HG02884 (cell line): ENCODE measurements around the gene BLTP2.
"Not testable (repeated sequence)": the region's sequence is repeated elsewhere in the genome, so short reads cannot be mapped to it uniquely, and the experiment has no call there.

Source experiments
- ATAC-seq: cut with Tn5 transposase; IDR thresholded peaks from one replicate; pipeline ENCODE4 v1.9.1; 2021; ENCODE audit warnings: mild to moderate bottlenecking, moderate library complexity; ENCODE audit not compliant: unreplicated experiment

BLTP2 gene

DNA sequence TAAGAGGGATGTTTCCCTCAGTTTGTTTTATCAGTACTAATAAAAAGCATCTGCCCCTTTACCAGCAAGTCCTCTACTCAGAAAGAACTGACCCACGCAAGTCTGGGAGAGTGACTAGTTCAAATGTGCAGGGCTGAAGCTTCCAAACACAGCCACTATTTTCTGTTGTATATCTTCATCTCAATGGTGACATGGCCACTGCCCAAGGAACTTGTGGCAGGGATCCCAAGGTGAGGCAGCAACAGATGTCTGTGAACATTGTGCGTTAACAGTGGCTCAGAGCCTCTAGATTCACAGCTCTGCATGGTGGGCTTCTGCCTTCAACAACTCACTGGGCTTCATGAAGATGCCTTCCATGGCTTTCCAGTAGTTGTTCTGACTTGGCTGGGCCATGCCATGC, 3.7 kb upstream of the BLTP2 start:
- no peak for ATAC-seq

DNA sequence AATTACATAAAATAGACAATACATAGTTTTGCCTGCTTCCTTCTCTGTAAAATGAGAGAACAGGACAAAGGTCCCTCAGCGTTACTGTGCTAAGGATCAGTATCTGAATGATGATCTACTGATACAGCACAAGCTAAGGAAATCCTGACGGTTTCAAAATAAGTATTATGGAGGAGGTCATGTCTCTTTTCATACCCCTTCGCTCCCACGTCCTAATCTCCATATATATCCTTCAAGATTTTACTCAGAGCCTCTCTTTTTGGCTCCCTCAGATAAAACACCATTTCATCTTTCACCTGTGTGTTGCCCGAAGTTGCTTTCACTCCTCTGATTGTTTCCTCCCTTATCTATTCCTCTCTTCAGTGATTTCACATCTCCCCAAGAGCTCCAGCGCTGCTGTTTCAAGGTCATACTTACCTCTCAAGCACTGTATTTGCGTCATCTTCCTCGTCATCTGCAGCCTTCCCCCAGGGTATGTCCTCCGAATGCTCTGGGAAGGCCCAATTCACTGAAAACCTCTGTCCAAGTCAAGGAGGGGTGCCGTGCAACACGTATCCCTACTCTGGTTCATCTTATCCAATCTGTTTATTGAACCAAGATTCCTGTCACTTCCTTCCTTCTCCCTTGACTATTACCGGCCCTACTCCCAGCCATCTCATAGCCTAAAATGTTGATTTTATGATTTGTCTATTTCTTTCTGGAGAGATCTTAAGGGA, 1.2 kb upstream of the BLTP2 start:
- ATAC-seq = no peak

DNA sequence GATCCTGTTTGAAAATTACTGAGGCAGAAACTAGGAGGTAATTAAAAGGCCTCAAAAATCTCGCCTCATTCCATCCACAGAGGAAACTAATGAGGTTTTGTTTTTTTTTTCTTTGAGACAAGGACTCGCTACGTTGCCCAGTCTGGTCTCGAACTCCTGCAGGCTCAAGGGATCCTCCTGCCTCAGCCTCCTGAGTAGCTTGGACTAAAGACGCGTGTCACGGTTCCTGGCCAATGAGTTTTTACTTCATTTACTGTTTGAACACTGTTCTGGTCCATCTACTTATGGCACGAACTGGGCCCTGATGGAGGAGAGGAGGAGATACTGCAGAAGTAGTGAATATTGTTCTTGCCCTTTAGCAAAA, 600 bp upstream of the BLTP2 start:
- no peak for ATAC-seq

- no peak for ATAC-seq
Measured at GRCh38 chr17:28643983-28644786, 773 bp downstream of the BLTP2 start.

GRCh38 chr17:28641579-28641978, 3.4 kb downstream of the BLTP2 start:
- no peak for ATAC-seq

DNA sequence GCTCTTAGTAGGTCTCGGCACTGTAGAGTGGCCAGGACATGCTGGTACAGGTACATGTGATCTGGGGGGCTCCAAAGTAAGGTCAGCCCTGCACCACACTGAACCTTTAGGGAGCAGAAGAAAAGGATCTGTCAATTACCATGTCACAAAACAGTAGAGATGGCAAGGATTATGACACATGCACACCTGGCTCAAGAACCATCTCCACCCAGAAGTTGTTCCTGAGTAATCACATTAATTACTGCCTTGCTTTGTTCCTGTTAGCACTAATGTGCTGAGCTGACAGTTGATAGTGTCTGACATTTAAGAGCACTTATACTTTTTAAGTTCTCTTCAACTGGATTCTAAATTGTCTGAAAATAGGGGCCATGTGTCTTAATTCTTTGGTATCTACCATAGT, 9.5 kb downstream of the BLTP2 start:
- no peak for ATAC-seq

DNA sequence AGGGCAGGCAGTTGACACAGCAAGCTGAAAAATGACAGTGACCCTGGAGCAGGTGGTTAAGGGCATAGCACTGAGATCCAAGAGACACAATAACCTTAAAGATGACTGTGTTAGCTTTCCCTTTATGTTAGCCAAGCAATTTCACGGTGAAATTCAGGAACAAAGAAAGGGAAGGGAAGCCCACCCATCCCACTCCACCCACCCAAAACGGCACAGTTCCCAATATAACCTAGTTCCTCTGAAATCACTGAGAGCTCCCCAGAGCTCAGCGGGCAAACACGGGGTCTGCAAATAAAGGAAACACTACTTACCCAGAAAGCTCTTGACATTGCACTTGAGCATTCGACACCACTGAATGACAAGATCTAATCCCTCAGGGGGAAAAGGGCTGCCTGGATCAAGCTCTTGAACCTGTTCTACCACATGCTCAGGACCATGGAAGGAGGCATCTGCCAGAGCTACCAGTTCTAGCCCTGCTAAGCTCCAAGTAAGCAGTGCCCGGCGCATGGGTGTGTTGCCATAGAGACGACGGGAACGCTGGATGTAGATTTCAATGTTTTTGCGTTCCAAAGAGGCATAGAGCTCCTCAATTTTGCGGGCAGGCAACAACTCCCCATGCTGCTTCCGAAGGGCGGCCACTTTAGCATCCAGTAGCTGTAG, 10.6 kb downstream of the BLTP2 start:
- ATAC-seq = no peak

DNA sequence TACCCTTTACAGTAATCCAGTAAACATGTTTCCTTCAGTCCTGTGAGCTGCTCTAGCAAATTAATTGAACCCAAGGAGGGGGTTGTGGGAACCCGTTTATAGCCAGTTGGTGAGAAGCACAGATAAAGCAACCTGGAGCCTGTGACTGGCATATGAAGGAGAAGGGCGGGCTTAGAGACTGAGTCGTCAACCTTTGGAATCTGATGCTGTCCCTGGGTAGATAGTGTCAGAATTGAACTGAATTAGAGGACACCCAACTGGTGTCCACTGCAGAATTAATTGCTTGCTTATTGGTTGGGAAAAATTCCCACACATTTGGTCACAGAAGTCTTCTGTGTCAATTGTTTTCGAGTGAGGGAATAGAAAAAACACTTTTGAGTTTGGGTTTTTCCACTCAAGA, 18.1 kb downstream of the BLTP2 start:
- no peak for ATAC-seq

GRCh38 chr17:28624148-28624547, 20.8 kb downstream of the BLTP2 start:
- ATAC-seq = no peak

GRCh38 chr17:28623696-28624095, 21.3 kb downstream of the BLTP2 start:
- ATAC-seq = no peak

DNA sequence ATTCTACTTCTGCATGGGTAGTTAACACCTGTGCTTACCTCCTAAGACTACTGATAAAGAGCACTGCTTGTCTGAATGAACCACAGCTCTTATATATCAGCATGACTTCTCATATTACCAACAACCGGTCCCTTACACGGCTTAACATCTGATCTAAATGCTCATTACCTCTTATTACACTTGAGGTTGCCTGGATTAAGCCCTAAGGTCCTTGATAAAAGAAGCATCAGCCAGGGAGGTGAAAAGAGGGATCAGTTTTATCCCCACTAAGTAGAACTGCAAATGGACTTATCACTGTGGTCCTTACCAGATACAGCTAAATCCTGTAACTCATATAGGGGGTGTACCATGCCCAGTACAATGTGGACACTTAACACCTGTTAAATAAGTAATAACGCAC, 22.8 kb downstream of the BLTP2 start:
- no peak for ATAC-seq

- no peak for ATAC-seq
Measured at GRCh38 chr17:28620010-28620409, 24.9 kb downstream of the BLTP2 start.

GRCh38 chr17:28618464-28618863, 26.5 kb downstream of the BLTP2 start:
- ATAC-seq = no peak

DNA sequence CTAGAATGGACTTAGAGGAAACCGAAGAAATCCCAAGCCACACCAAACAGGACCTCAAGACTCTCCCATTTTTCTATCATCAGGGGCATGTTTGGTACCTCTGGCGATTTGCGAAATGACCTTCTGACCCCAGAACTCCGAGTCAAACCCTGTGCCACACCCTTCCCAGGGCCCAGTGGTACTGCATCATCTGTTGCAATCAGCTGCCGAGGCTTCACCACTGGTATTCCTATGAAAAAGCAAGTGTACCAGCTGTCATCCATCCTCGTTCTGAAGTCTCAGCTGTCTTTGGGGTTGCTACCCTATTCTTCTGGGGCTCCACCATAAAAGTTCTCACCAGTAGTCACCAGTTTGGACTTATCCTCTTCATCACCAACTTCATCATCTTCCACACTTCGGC, 28.7 kb downstream of the BLTP2 start:
- ATAC-seq = no peak

DNA sequence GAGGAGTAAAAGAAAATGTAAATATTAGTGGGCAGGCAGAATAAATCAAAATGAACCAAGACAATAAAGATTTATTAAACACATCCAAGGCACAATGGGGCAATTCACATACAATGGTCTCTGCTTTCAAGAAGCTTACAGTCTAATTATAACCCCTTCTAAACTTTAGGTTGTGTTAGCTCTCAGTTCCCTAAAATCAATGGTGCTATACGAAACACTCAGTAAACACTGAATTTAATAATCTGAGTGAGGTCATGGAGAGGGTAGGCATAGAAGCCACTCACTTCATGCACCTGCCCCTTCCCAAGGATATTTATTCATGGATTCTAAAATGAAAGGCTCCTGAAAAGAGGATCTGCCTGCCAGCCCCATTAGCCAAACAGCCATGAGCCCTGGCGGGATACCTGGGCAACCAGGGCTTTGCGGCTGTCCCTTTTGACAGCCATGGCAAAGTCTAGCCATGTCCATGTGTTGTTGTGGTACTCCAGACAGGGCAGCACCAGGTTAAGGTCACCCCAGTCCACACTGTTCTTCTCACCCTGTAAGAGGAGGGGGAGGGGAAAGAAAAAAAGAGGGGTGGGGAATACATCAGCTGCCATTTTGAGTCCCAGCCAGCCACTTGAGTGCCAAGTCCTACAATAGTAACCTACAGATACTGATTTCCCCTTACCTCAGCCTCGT, 29.6 kb downstream of the BLTP2 start:
- no peak for ATAC-seq

DNA sequence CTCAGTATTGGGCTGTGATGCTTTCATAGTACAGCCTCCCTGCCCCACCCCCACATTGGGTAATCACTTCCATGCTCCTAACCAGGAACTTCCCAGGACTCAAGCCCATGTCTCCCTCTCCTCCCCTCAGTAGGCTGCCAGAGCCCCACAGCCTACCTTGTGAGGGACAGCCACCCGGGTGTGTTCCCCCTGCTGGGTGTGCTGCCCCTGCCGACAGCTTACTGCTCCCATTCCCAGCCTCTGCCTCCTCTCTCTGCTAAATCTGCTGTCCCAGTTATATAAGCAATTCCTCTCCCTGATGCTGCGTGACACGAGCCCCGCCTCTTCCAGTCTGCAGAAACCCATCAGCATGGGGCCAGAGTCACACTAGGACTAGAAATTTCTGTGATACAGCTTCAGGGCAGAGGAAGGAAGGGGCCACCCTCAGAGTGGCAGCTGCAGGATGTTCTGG, 31.0 kb downstream of the BLTP2 start, which contains the start of gene RSKR:
Gene RSKR, minus strand, starts transcription at position 255 of the 451 bp plus-strand sequence. Its CDS starts 24 bp downstream, at position 231.
- ATAC-seq = no peak

GRCh38 chr17:28612936-28613872, 31.8 kb downstream of the BLTP2 start:
- no peak for ATAC-seq

- ATAC-seq = no peak
Measured at GRCh38 chr17:28612531-28612930, 32.4 kb downstream of the BLTP2 start.

DNA sequence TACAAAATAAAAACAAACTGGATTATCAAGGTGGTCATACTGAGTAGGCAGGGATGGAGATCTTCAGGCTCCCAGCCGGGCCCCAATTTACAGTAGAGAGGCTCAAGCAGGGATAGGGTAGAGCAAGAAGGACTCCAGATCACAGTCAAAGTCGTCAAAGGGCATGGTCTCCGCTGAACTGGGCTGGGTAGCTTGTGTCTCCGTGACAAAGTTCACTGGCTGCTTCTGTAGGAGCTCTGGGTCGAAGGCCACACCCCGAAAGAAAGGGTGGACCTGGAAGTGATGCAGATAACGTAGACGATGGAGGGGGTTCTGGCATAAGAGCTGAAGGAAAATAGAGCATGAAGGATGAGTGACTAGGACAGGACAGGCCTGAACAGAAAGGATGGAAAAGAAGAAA, 34.6 kb downstream of the BLTP2 start:
- ATAC-seq = no peak

GRCh38 chr17:28604031-28604430, 40.9 kb downstream of the BLTP2 start:
- not testable (repeated sequence) for ATAC-seq
